ENCODE measurements around the gene PTCH1.

GRCh38 chr9:95446984-95447383, 69.8 kb downstream of the PTCH1 start:
- TF ChIP-seq POLR2A (IDR thresholded peaks at IDR 0.05) (no peak), CTCF (IDR thresholded peaks at IDR 0.05) (no peak)
